Subcutaneous abdominal adipose tissue (tissue), 5 donors: ENCODE results near the gene FEM1C.

Source experiments
- H3K27ac ChIP-seq: one replicate; pipeline ENCODE4 v1.7.0; 2013; ENCODE audit warnings: low read depth, mild to moderate bottlenecking, inconsistent platforms, low read length, moderate library complexity
- H3K27me3 ChIP-seq, 5 donors: one replicate each; pipeline ENCODE4 v1.7.0; 2013; ENCODE audit warnings: low read length in 5 of 5, inconsistent platforms in 1 of 5; ENCODE audit not compliant: control insufficient read depth in 5 of 5, insufficient read depth in 4 of 5
- H3K36me3 ChIP-seq, 5 donors: one replicate each; pipeline ENCODE4 v1.7.0; 2013; ENCODE audit warnings: low read length in 5 of 5; ENCODE audit not compliant: control insufficient read depth in 5 of 5, insufficient read depth in 5 of 5
- H3K4me1 ChIP-seq, 5 donors: one replicate each; pipeline ENCODE4 v1.7.0; 2013; ENCODE audit warnings: low read length in 5 of 5, mild to moderate bottlenecking in 3 of 5, moderate library complexity in 1 of 5; ENCODE audit not compliant: control insufficient read depth in 5 of 5, insufficient read depth in 5 of 5
- H3K4me3 ChIP-seq, 5 donors: one replicate each; pipeline ENCODE4 v1.7.0; 2013; ENCODE audit warnings: low read length in 5 of 5, low read depth in 1 of 5
- H3K9ac ChIP-seq, 5 donors: one replicate each; pipeline ENCODE4 v1.7.0; 2013; ENCODE audit warnings: low read length in 5 of 5, mild to moderate bottlenecking in 4 of 5, moderate library complexity in 3 of 5
- H3K9me3 ChIP-seq, 5 donors: one replicate each; pipeline ENCODE4 v1.7.0; 2013; ENCODE audit warnings: low read length in 5 of 5; ENCODE audit not compliant: control insufficient read depth in 5 of 5
- donor health status: healthy.
- donor health status: healthy.
- donor health status: healthy.
- donor health status: healthy.
- donor health status: healthy.

Gene FEM1C

GRCh38 chr5:115503420-115503819, 41.2 kb downstream of the FEM1C start:
- Histone ChIP-seq H3K9me3 (peaks cover 0 to 2% (median 0%) of the 10 kb centered on the region in 5 donors), H3K4me3 (no peak overlapping the region), H3K27me3 (no peaks in the 10 kb centered on the region), H3K9ac (no peak overlapping the region), H3K36me3 (no peaks in the 10 kb centered on the region), H3K27ac (no peak overlapping the region), H3K4me1 (no peaks in the 10 kb centered on the region)

- Histone ChIP-seq H3K4me1 (no peaks in the 10 kb centered on the region), H3K9me3 (peaks cover 0 to 2% (median 0%) of the 10 kb centered on the region in 5 donors), H3K27ac (no peak overlapping the region), H3K36me3 (no peaks in the 10 kb centered on the region), H3K9ac (no peak overlapping the region), H3K27me3 (no peaks in the 10 kb centered on the region), H3K4me3 (no peak overlapping the region)
Measured at GRCh38 chr5:115501464-115502210, 42.9 kb downstream of the FEM1C start.

- Histone ChIP-seq H3K9ac (no peak overlapping the region), H3K9me3 (peaks cover 0 to 2% (median 0%) of the 10 kb centered on the region in 5 donors), H3K27ac (no peak overlapping the region), H3K27me3 (no peaks in the 10 kb centered on the region), H3K36me3 (no peaks in the 10 kb centered on the region), H3K4me1 (no peaks in the 10 kb centered on the region), H3K4me3 (no peak overlapping the region)
Measured at GRCh38 chr5:115500225-115500624, 44.4 kb downstream of the FEM1C start.

- Histone ChIP-seq H3K4me1 (peaks cover 0 to 5% (median 0%) of the 10 kb centered on the region in 5 donors), H3K27ac (no peak overlapping the region), H3K9ac (no peak overlapping the region), H3K9me3 (no peaks in the 10 kb centered on the region), H3K36me3 (no peaks in the 10 kb centered on the region), H3K27me3 (no peaks in the 10 kb centered on the region), H3K4me3 (no peak overlapping the region)
Measured at GRCh38 chr5:115496936-115497576, 47.5 kb downstream of the FEM1C start.

GRCh38 chr5:115494570-115495289, 49.8 kb downstream of the FEM1C start:
- Histone ChIP-seq H3K27me3 (no peaks in the 10 kb centered on the region), H3K4me3 (no peak overlapping the region), H3K27ac (no peak overlapping the region), H3K4me1 (peaks cover 0 to 5% (median 0%) of the 10 kb centered on the region in 5 donors), H3K9ac (no peak overlapping the region), H3K9me3 (no peaks in the 10 kb centered on the region), H3K36me3 (no peaks in the 10 kb centered on the region)

- Histone ChIP-seq H3K9ac (no peak overlapping the region), H3K9me3 (no peaks in the 10 kb centered on the region), H3K36me3 (no peaks in the 10 kb centered on the region), H3K27ac (no peak overlapping the region), H3K4me1 (peaks cover 0 to 5% (median 0%) of the 10 kb centered on the region in 5 donors), H3K27me3 (no peaks in the 10 kb centered on the region), H3K4me3 (no peak overlapping the region)
Measured at GRCh38 chr5:115490596-115490995, 54.0 kb downstream of the FEM1C start.

GRCh38 chr5:115489733-115490132, 54.8 kb downstream of the FEM1C start:
- Histone ChIP-seq H3K36me3 (no peaks in the 10 kb centered on the region), H3K27ac (no peak overlapping the region), H3K9ac (no peak overlapping the region), H3K4me1 (peaks cover 0 to 5% (median 0%) of the 10 kb centered on the region in 5 donors), H3K27me3 (no peaks in the 10 kb centered on the region), H3K4me3 (no peak overlapping the region), H3K9me3 (no peaks in the 10 kb centered on the region)

GRCh38 chr5:115487756-115488155, 56.8 kb downstream of the FEM1C start:
- no peaks in the 10 kb centered on the region for H3K27me3 ChIP-seq
- H3K4me3 ChIP-seq = no peak overlapping the region

GRCh38 chr5:115487168-115487567, 57.4 kb downstream of the FEM1C start:
- no peaks in the 10 kb centered on the region for H3K9me3 ChIP-seq
- peaks cover 0 to 3% (median 0%) of the 10 kb centered on the region in 5 donors for H3K4me1 ChIP-seq
- no peak overlapping the region for H3K4me3 ChIP-seq
- no peaks in the 10 kb centered on the region for H3K36me3 ChIP-seq
- no peaks in the 10 kb centered on the region for H3K27me3 ChIP-seq
- no peak overlapping the region for H3K9ac ChIP-seq
- H3K27ac ChIP-seq = no peak overlapping the region

More at GRCh38 chr5:115487756-115488155, 56.8 kb downstream of the FEM1C start:
- H3K9me3 ChIP-seq = no peaks in the 10 kb centered on the region
- H3K36me3 ChIP-seq = no peaks in the 10 kb centered on the region
- peaks cover 0 to 3% (median 0%) of the 10 kb centered on the region in 5 donors for H3K4me1 ChIP-seq
- H3K9ac ChIP-seq = no peak overlapping the region
- no peak overlapping the region for H3K27ac ChIP-seq

GRCh38 chr5:115486728-115487127, 57.8 kb downstream of the FEM1C start:
- no peak overlapping the region for H3K4me3 ChIP-seq
- H3K27me3 ChIP-seq = no peaks in the 10 kb centered on the region
- no peak overlapping the region for H3K27ac ChIP-seq
- H3K36me3 ChIP-seq = no peaks in the 10 kb centered on the region
- no peaks in the 10 kb centered on the region for H3K9me3 ChIP-seq
- no peak overlapping the region for H3K9ac ChIP-seq
- H3K4me1 ChIP-seq = peaks cover 0 to 3% (median 0%) of the 10 kb centered on the region in 5 donors
